Retinal pigment epithelial cell (primary cell): Measurements from ENCODE around the gene TTC7B.

ENCODE experiments used
- DNase-seq: peaks from one replicate; pipeline ENCODE4 v3.0.0-alpha.2; 2010; ENCODE audit warnings: low read depth
- H3K4me3 ChIP-seq: 2 replicates; pipeline ENCODE4 v1.5.1; 2011; ENCODE audit warnings: mild to moderate bottlenecking, low read length, control low read depth, moderate library complexity
- CTCF ChIP-seq: conservative IDR thresholded peaks from 2 replicates; pipeline ENCODE4 v1.5.1; 2011; ENCODE audit warnings: low read depth, low read length, control low read depth, inconsistent platforms

Gene TTC7B

DNA sequence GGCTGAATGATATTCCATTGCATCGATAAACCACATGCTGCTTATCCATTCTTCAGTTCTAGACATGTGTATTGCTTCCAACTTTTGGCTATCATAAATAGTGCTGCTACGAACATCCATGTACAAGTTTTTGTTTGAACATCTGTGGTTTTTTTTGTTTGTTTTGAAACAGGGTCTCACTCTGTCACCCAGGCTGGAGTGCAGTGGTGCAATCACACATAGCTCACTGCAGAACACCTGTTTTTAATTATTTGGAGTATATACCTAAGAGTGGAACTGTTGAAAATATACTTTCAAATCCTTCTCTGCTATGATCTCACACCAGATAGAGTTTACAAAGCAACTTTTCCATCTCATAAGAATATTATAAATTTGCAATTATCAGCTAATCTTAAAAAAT lies 124.2 kb downstream of the TTC7B start:
- no peak for TF ChIP-seq CTCF

GRCh38 chr14:90691627-90692026 lies 124.6 kb downstream of the TTC7B start:
- H3K4me3 ChIP-seq: no peak overlapping the region
- DNase-seq: no peak
- TF ChIP-seq CTCF: no peak

More for the DNA sequence above, 124.2 kb downstream of the TTC7B start:
- no peak for DNase-seq
- no peak overlapping the region for H3K4me3 ChIP-seq

DNA sequence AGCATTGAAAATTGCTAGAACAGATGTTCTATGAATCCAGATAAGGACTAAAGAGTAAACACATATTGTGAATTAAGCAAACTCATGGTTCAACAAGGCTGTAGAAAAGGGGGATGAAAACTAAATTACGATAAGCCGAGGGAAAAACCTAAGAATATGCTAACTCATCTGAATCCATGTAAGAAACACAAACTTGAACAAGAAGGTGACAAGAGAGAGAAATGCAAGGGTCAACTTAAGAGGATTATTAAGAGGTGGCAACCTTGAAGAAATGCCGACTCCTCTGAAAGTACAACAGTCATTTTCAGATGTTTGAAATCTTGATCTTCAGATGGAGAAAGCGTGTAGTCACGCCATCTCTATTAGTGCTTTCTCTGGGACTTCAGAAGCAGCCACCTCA lies 128.6 kb downstream of the TTC7B start:
- no peak for DNase-seq
- no peak for TF ChIP-seq CTCF
- no peak overlapping the region for H3K4me3 ChIP-seq

GRCh38 chr14:90682615-90683014 lies 133.6 kb downstream of the TTC7B start:
- no peak overlapping the region for H3K4me3 ChIP-seq
- DNase-seq: no peak
- no peak for TF ChIP-seq CTCF

DNA sequence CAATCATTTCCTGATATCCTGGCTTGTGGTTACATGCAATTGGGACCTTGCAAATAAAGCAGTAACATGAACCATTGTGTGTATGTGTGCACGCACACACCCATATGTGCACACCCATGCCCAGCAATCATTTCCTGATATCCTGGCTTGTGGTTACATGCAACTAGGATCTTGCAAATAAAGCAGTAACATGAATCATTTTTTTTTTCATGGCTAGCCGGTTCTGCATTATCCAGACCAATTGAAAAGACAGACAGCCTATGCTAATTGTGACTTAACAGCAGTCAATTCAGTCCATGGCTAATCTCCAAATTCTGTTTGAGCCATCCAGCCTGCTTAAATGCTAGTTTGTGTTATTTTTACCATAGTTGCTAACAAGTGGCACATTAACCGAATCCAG lies 134.3 kb downstream of the TTC7B start:
- H3K4me3 ChIP-seq: no peak overlapping the region
- no peak for DNase-seq
- no peak for TF ChIP-seq CTCF

GRCh38 chr14:90678846-90679362 lies 137.3 kb downstream of the TTC7B start:
- H3K4me3 ChIP-seq: no peak overlapping the region
- no peak for DNase-seq
- no peak for TF ChIP-seq CTCF

DNA sequence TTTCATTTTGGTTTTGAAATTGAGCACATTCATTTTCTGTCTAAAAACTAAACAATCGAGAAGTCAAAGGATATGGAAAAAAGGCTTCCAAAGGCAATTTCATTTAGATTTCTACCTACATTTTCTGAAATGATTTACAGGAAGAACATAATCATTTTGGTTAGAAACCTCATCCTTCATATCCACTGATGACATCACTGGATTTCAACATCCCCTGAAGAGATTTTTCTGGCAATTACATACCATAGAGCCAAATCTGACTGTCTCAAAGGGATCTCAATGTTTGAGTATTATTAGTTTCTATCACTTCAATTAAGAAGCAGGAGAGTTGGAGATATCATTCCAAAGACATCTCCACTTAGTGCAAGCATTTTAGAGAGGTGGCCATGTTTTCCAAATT lies 137.8 kb downstream of the TTC7B start:
- H3K4me3 ChIP-seq: no peak overlapping the region
- no peak for DNase-seq
- no peak for TF ChIP-seq CTCF
